ENCODE data around the gene ZMAT5. TPM values are rescaled to one million over a fixed set of nuclear protein-coding genes. Genes with fewer than 3 reads are reported as not detected.

The ZMAT5 gene
- total and polyA plus RNA-seq, 10 of the 15 experiments (the other 5 are each of a cell fraction or from before 2014, with no cell fraction given): 2.3 to 43.0 (median 21.9) TPM

GRCh38 chr22:29766632-29767170 is at the start of gene ZMAT5 (continued):
- TF ChIP-seq WRNIP1 (IDR thresholded peaks at IDR 0.05; ENCODE audit: borderline replicate concordance, low read depth, low read length) (no peak), SIX5 (IDR thresholded peaks at IDR 0.05; ENCODE audit: low read depth, low read length, severe bottlenecking) (peak; percentile 85), BCL11A (IDR thresholded peaks at IDR 0.05; ENCODE audit: low read depth, low read length) (no peak), SREBF2 (IDR thresholded peaks at IDR 0.05; ENCODE audit: low read length) (no peak), YBX1 (IDR thresholded peaks at IDR 0.05) (no peak), USF1 (IDR thresholded peaks at IDR 0.05; ENCODE audit: borderline replicate concordance, extremely low read length, insufficient read depth, low read depth, low read length) (no peak), RCOR1 (conservative IDR thresholded peaks at IDR 0.05; ENCODE audit: low read depth, low read length) (no peak), KLF5 (IDR thresholded peaks at IDR 0.05; ENCODE audit: partially characterized antibody) (no peak), MEF2B (IDR thresholded peaks at IDR 0.05; ENCODE audit: partially characterized antibody, poor library complexity, severe bottlenecking) (no peak), ZNF274 (IDR thresholded peaks at IDR 0.05; ENCODE audit: insufficient read depth, insufficient read length) (no peak), TARDBP (IDR thresholded peaks at IDR 0.05; ENCODE audit: borderline replicate concordance) (peak; percentile 74), CREB1 (IDR thresholded peaks at IDR 0.05; ENCODE audit: low read depth) (peak; percentile 83), POLR2AphosphoS2 (IDR thresholded peaks at IDR 0.05; ENCODE audit: low read depth, low read length) (peak; percentile 29; the same call in 1 of the 2 replicates), ZBTB4 (CRISPR knock-in tag; IDR thresholded peaks at IDR 0.05) (no peak), GABPA (IDR thresholded peaks at IDR 0.05; ENCODE audit: low read depth) (no peak), ETV6 (conservative IDR thresholded peaks at IDR 0.05 in 1 of 2, IDR thresholded peaks at IDR 0.05 in 1 of 2; ENCODE audit: borderline replicate concordance in 1 of 2, low read depth in 1 of 2) (no peak), ZNF207 (IDR thresholded peaks at IDR 0.05; ENCODE audit: borderline replicate concordance) (no peak), IKZF1 (conservative IDR thresholded peaks at IDR 0.05) (peak; percentile 99), FOXM1 (IDR thresholded peaks at IDR 0.05; ENCODE audit: low read depth, low read length) (no peak), POLR2A (IDR thresholded peaks at IDR 0.05; ENCODE audit: low read depth, low read length) (peak; percentile 75), RELB (IDR thresholded peaks at IDR 0.05; ENCODE audit: low read depth) (peak; percentile 60), STAT1 (conservative IDR thresholded peaks at IDR 0.05) (no peak), CTCF (IDR thresholded peaks at IDR 0.05 in 2 of 3, conservative IDR thresholded peaks at IDR 0.05 in 1 of 3; ENCODE audit: control insufficient read depth in 2 of 3, extremely low read depth in 1 of 3, insufficient read depth in 1 of 3, low read depth in 3 of 3, low read length in 3 of 3) (no peak)

Data from GM12878 (cell line).